HepG2 (cell line): ENCODE results near the gene FAM3D. TPM values are rescaled to one million over a fixed set of nuclear protein-coding genes. Genes with fewer than 3 reads are reported as not detected.

Experiments
- CEBPB ChIP-seq: IDR thresholded peaks from 2 replicates; pipeline ENCODE4 v1.6.1; 2011; ENCODE audit warnings: low read depth, low read length, improper control_type of control experiment, borderline replicate concordance
- GABPB1 ChIP-seq: IDR thresholded peaks from 2 replicates; pipeline ENCODE4 v1.6.1; 2016; ENCODE audit warnings: mild to moderate bottlenecking, missing genetic modification reagents, moderate library complexity, missing compliant biosample characterization
- RAD21 ChIP-seq: fragments of 450-650 bp; formaldehyde crosslinking; IDR thresholded peaks from 2 replicates; pipeline ENCODE4 v1.5.0; 2020; ENCODE audit warnings: mild to moderate bottlenecking
- SMC3 ChIP-seq: IDR thresholded peaks from 2 replicates; pipeline ENCODE4 v1.6.1; 2011; ENCODE audit warnings: low read length, improper control_type of control experiment
- STAG1 ChIP-seq: sonication (generic); formaldehyde crosslinking; IDR thresholded peaks from 2 replicates; pipeline ENCODE4 v1.4.0; 2020; ENCODE audit warnings: missing genetic modification reagents
- polyA plus RNA-seq, 8 experiments: library from polyadenylated mRNA; depleted of rRNA in 3 of 8; stranded (reverse) in 7 of 8; unstranded in 1 of 8; fragments of >200 nt; fragmentation: Illumina TruSeq in 4 of 8; extraction: Trizol in 4 of 8; gene quantifications; 2 replicates each; pipeline versions ENCODE4 v1.2.1 to v1.2.3, GENCODE V29; 2011 to 2016; ENCODE audit warnings: low read depth in 4 of 8, missing spikeins in 1 of 8, mixed read lengths in 1 of 8; ENCODE audit not compliant: insufficient read depth in 1 of 8
- total RNA-seq, 5 experiments: library from RNA; depleted of rRNA; stranded (reverse); fragments of >200 nt; fragmentation: Illumina TruSeq; extraction: Trizol; gene quantifications; 2 replicates each; pipeline ENCODE4 v1.2.3, GENCODE V29; 2016; ENCODE audit warnings: low read depth in 1 of 5
- TF ChIP-seq, protein P1 (sequence below): sonication (generic); formaldehyde crosslinking; IDR thresholded peaks from 2 replicates; pipeline ENCODE4 v1.5.1; 2020; ENCODE audit warnings: mild to moderate bottlenecking, moderate library complexity, missing genetic modification reagents
- TF ChIP-seq, protein P2 (sequence below): sonication (generic); formaldehyde crosslinking; IDR thresholded peaks from 2 replicates; pipeline ENCODE4 v1.9.0; 2022; ENCODE audit warnings: missing genetic modification reagents, mild to moderate bottlenecking, borderline replicate concordance
- TF ChIP-seq, protein P3 (sequence below): sonication (generic); formaldehyde crosslinking; IDR thresholded peaks from 2 replicates; pipeline ENCODE4 v1.5.1; 2020; ENCODE audit warnings: mild to moderate bottlenecking, missing genetic modification reagents, moderate library complexity
- TF ChIP-seq, protein P4 (sequence below): sonication (generic); formaldehyde crosslinking; IDR thresholded peaks from 2 replicates; pipeline ENCODE4 v1.4.0; 2020; ENCODE audit warnings: missing genetic modification reagents

The FAM3D gene
- total and polyA plus RNA-seq, 2 of the 13 experiments (the other 11 are each of a cell fraction or from before 2014, with no cell fraction given): not detected

- TF ChIP-seq, protein P1, sequence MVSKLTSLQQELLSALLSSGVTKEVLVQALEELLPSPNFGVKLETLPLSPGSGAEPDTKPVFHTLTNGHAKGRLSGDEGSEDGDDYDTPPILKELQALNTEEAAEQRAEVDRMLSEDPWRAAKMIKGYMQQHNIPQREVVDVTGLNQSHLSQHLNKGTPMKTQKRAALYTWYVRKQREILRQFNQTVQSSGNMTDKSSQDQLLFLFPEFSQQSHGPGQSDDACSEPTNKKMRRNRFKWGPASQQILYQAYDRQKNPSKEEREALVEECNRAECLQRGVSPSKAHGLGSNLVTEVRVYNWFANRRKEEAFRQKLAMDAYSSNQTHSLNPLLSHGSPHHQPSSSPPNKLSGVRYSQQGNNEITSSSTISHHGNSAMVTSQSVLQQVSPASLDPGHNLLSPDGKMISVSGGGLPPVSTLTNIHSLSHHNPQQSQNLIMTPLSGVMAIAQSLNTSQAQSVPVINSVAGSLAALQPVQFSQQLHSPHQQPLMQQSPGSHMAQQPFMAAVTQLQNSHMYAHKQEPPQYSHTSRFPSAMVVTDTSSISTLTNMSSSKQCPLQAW (CRISPR knock-in tag): 0 out of 2 replicates have a peak, but pooled peaks have one; percentile 35
- TF ChIP-seq CEBPB: no peak
- peak; percentile 23; the same call in 1 of the 2 replicates for TF ChIP-seq GABPB1 (CRISPR knock-in tag)
- peak; percentile 92 for TF ChIP-seq STAG1 (CRISPR knock-in tag)
- TF ChIP-seq, protein P2, sequence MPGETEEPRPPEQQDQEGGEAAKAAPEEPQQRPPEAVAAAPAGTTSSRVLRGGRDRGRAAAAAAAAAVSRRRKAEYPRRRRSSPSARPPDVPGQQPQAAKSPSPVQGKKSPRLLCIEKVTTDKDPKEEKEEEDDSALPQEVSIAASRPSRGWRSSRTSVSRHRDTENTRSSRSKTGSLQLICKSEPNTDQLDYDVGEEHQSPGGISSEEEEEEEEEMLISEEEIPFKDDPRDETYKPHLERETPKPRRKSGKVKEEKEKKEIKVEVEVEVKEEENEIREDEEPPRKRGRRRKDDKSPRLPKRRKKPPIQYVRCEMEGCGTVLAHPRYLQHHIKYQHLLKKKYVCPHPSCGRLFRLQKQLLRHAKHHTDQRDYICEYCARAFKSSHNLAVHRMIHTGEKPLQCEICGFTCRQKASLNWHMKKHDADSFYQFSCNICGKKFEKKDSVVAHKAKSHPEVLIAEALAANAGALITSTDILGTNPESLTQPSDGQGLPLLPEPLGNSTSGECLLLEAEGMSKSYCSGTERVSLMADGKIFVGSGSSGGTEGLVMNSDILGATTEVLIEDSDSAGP (CRISPR knock-in tag): peak; percentile 28; the same call in 1 of the 2 replicates
- TF ChIP-seq, protein P3, sequence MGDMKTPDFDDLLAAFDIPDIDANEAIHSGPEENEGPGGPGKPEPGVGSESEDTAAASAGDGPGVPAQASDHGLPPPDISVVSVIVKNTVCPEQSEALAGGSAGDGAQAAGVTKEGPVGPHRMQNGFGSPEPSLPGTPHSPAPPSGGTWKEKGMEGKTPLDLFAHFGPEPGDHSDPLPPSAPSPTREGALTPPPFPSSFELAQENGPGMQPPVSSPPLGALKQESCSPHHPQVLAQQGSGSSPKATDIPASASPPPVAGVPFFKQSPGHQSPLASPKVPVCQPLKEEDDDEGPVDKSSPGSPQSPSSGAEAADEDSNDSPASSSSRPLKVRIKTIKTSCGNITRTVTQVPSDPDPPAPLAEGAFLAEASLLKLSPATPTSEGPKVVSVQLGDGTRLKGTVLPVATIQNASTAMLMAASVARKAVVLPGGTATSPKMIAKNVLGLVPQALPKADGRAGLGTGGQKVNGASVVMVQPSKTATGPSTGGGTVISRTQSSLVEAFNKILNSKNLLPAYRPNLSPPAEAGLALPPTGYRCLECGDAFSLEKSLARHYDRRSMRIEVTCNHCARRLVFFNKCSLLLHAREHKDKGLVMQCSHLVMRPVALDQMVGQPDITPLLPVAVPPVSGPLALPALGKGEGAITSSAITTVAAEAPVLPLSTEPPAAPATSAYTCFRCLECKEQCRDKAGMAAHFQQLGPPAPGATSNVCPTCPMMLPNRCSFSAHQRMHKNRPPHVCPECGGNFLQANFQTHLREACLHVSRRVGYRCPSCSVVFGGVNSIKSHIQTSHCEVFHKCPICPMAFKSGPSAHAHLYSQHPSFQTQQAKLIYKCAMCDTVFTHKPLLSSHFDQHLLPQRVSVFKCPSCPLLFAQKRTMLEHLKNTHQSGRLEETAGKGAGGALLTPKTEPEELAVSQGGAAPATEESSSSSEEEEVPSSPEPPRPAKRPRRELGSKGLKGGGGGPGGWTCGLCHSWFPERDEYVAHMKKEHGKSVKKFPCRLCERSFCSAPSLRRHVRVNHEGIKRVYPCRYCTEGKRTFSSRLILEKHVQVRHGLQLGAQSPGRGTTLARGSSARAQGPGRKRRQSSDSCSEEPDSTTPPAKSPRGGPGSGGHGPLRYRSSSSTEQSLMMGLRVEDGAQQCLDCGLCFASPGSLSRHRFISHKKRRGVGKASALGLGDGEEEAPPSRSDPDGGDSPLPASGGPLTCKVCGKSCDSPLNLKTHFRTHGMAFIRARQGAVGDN (CRISPR knock-in tag): peak; percentile 33
- TF ChIP-seq, protein P4, sequence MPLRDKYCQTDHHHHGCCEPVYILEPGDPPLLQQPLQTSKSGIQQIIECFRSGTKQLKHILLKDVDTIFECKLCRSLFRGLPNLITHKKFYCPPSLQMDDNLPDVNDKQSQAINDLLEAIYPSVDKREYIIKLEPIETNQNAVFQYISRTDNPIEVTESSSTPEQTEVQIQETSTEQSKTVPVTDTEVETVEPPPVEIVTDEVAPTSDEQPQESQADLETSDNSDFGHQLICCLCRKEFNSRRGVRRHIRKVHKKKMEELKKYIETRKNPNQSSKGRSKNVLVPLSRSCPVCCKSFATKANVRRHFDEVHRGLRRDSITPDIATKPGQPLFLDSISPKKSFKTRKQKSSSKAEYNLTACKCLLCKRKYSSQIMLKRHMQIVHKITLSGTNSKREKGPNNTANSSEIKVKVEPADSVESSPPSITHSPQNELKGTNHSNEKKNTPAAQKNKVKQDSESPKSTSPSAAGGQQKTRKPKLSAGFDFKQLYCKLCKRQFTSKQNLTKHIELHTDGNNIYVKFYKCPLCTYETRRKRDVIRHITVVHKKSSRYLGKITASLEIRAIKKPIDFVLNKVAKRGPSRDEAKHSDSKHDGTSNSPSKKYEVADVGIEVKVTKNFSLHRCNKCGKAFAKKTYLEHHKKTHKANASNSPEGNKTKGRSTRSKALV (CRISPR knock-in tag): no peak
- TF ChIP-seq RAD21 (CRISPR knock-in tag): peak; percentile 91
- TF ChIP-seq SMC3: 0 out of 2 replicates have a peak, but pooled peaks have one; percentile 30
- TF ChIP-seq, all 625 proteins: peak for 17
Observed at GRCh38 chr3:58640700-58641372, 25.7 kb downstream of the FAM3D start (continued).
